HG02642 (cell line): ENCODE data around the gene KRT10.
"Not testable (repeated sequence)": the region's sequence is repeated elsewhere in the genome, so short reads cannot be mapped to it uniquely, and the experiment has no call there.

Experiments
- ATAC-seq: cut with Tn5 transposase; IDR thresholded peaks from one replicate; pipeline ENCODE4 v1.9.1; 2021; ENCODE audit warnings: mild to moderate bottlenecking; ENCODE audit not compliant: unreplicated experiment, poor library complexity

KRT10 gene

DNA sequence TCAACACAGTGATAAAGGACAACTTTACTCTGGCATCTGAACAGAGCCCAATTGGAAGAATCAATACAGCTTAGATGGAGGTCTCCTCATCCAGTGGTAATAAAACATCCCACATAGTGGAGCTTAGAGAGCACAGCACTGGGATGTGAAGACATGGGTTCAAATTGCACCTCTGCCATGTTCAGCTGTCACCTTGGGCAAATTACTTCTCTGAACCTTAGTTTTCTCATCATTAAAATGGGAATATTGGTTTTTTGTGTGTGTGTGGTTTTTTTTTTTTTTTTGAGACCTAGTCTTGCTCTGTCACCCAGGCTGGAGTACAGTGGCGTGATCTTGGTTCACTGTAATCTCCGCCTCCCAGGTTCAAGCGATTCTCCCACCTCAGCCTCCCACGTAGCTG, 13.6 kb upstream of the KRT10 start:
- ATAC-seq: no peak

DNA sequence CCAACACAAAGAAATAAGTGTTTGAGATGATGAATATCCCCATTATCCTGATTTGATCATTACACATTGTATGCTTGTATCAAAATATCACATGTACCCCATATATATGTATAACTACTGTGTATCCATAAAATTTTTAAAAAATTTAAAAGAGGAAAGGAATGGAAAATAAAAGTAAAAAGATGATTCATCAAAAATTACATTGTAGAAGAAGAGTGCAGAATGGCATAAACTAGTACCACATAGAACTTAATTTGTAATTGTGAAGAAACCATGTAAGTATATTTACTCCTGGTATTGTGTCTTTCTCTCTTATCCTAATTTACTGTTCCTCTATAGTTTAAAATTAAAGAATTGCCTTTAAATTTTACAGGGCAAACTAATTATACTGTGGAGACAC, 11.5 kb upstream of the KRT10 start:
- ATAC-seq: no peak

DNA sequence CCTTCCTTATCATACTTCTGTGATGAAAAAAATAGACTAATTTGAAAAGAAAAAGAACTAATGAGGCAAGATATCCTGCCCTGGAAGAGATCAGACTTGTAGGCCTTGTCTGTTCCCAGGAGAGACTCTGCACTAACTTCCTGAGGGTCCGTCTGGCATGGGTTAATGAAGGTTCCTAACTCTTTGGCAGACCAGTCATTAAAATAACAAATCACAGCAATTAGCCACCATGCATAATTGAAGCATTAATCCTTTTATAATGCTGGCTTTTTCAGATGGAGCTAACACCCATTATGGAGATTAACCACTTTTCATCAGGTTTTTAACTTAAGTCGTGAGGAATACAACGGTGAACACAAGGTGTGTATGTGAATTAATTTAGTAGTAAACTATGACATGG, 10.4 kb upstream of the KRT10 start:
- no peak for ATAC-seq

DNA sequence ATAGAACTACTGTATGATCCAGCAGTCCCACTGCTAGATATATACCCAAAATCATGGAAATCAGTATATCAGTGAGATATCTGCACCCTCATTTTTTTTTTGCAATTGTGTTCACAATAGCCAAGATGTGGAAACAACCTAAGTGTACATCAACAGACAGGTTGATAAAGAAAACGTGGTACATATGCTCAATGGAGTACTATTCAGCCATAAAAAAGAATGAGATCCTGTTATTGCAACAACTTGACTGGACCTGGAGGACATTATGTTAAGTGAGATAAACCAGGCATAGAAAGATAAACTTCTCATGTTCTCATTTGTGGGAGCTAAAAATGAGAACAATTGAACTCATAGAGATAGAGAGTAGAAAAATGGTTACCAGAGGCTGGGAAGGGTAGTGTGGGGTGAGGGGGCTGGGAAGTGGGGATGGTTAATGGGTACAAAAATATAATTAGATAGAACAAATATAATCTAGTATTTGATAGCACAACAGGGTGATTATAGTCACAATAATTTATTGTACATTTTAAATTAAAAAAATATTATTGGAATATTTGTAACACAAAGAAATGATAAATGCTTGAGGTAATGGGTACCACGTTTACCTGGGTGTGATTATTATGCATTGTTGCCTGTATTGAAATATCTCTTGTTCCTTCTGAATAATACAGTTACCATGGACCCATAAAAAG, 7.8 kb upstream of the KRT10 start:
- ATAC-seq: no peak

GRCh38 chr17:40828454-40829044, 6.1 kb upstream of the KRT10 start:
- no peak for ATAC-seq

DNA sequence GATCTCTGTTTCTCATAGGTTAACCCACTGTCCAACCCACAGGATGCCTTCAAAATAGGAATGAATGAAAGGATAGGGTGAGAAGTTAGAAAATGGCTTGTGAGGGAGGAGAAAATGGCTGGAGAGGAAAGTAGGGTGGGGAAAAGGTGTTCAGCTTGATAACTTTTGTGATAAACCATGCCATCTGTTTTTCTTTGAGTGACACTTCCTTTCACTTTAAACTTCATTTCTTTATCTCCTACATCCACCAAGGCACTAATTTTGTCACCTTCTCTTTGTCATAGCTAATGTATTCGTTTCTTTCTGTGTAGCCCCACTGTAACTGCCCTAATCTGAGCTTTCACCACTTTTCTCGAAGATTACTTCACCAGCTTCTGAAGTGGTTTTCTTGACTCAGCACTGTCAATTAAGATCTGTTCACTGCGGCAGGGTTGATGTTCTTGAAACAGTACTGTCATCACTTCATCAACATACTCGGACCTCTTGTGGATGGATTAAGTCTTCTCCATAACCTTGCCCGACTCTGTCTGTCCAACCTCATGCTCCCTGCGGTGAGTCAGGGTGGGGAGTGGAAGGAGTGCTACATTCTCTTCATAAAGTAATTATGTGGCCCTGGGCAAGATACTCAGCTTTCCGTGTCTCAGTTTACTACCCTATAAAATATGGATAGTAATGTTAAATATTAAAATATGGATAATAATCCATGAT, 5.5 kb upstream of the KRT10 start:
- no peak for ATAC-seq

DNA sequence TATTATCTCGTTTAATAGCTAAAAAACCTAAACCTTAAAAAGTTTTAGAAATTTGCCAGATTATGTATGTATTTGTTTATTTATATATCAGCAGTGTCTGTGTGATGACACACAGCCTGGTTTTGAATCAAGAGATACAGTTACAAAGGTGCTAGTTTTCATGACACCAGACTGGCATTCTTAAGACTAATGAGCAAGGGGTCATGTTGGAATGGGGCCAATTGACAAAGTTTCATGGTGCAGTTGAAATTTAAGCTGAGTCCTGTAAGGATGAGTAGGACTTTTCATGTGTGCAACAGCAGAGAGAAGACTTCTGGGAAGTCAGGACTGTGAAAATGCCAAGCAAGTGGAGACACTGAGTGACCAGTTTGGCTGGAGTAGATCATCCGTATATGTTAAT, 3.2 kb upstream of the KRT10 start:
- ATAC-seq: no peak

GRCh38 chr17:40824015-40824832, 1.8 kb upstream of the KRT10 start:
- no peak for ATAC-seq

DNA sequence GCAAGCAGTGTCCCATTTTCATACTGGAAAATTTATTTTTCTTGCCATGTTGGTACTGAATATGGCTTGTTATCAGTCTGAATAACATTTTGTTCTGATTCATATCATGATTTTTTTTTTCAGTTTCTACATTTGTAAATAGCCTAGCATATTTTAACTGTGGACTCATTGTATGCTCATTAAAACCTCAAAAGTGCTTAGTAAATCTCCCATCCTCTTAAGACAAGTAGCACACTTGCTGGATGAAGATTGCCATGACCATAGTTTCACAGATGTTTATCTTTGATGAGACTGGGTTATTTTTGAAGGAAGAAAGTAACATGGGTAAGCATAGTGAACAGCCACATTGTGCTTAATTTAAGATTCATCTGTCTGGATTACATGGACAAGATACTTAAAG, 878 bp downstream of the KRT10 start:
- no peak for ATAC-seq

DNA sequence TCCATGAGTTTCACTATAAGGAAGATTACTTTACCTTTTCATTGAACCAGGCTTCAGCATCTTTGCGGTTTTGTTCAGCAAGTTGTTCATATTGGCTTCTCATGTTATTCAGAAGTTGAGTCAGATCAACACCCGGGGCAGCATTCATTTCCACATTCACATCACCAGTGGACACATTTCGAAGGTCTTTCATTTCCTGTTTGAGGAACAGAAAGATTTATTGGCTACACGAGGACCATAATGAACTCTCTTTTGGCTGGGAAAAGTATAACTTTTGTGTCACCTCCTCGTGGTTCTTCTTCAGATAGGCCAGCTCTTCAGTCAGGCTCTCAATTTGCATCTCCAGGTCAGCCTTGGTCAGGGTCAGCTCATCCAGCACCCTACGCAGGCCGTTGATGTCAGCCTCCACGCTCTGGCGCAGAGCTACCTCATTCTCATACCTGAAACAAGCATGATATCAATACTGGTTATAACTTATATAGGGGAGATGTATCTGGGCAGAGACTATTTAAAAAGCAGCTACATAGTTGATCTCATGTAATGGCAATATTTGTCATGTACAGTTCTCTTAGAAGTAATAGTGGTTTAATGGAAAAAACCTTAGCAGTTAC, 2.1 kb downstream of the KRT10 start:
- no peak for ATAC-seq

GRCh38 chr17:40819528-40820125, 2.8 kb downstream of the KRT10 start:
- ATAC-seq: no peak

- peak; percentile 91 for ATAC-seq
Measured at GRCh38 chr17:40818733-40819527, 3.5 kb downstream of the KRT10 start.

DNA sequence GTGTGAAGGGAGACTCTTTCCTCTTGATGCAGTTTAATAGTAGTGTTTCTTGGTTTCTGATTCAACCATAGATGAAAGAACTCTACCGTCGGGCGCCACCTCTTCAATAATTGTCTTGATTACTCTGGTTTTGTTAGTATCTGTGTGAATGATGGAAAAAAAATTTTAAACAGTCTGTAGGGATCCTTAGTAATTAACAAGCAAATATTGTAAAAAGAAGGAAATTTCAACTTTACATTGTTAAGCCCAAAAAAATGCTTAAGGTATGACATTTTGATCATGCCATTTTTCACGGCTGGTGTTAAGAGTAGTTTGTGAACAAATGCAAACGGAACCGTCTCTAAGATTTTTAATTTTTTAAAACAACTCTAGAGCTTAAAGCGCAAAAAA, 4.1 kb downstream of the KRT10 start:
- no peak for ATAC-seq

GRCh38 chr17:40817103-40817682, 5.2 kb downstream of the KRT10 start:
- no peak for ATAC-seq

DNA sequence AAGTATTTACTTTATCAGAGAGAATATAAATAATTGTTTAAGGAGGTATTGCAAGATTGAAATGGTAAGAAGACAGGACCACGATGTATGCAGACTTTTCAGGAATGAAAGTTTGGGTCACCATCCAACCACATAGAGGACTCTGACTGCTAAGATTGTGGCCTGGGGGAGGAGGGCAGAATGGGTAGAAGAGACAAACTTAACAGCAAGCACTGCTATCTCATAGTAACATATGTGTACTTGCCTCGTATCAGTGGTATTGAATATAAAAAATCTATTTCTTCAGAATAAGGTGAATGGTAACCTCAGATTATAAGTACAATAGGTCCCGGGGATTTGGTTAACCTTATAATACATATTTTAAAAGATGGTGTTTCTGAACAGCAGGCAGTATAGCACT, 5.8 kb downstream of the KRT10 start:
- no peak for ATAC-seq

- ATAC-seq: no peak
Measured at GRCh38 chr17:40815381-40815780, 7.0 kb downstream of the KRT10 start.

GRCh38 chr17:40814657-40815056, 7.8 kb downstream of the KRT10 start:
- not testable (repeated sequence) for ATAC-seq

GRCh38 chr17:40813804-40814203, 8.6 kb downstream of the KRT10 start:
- no peak for ATAC-seq

GRCh38 chr17:40812639-40813038, 9.8 kb downstream of the KRT10 start:
- ATAC-seq: no peak
